ENCODE data around the gene GALNT17.

Gene GALNT17

GRCh38 chr7:71286924-71287323 is 155.0 kb downstream of the GALNT17 start:
- DNase-seq: no peak

- DNase-seq: no peak
Observed at GRCh38 chr7:71290452-71290851, 158.5 kb downstream of the GALNT17 start.

GRCh38 chr7:71298378-71298777 is 166.4 kb downstream of the GALNT17 start:
- no peak for DNase-seq

GRCh38 chr7:71300086-71300485 is 168.1 kb downstream of the GALNT17 start:
- no peak for DNase-seq

- DNase-seq: no peak
Observed at GRCh38 chr7:71300603-71301002, 168.7 kb downstream of the GALNT17 start.

- no peak for DNase-seq
Observed at GRCh38 chr7:71301167-71301566, 169.2 kb downstream of the GALNT17 start.

GRCh38 chr7:71303566-71303965 is 171.6 kb downstream of the GALNT17 start:
- DNase-seq: peak; percentile 96

- peak; percentile 83 for DNase-seq
Observed at GRCh38 chr7:71308096-71308495, 176.2 kb downstream of the GALNT17 start.

GRCh38 chr7:71311576-71311975 is 179.6 kb downstream of the GALNT17 start:
- no peak for DNase-seq

- no peak for DNase-seq
Observed at GRCh38 chr7:71312755-71313490, 181.0 kb downstream of the GALNT17 start.

- DNase-seq: no peak
Observed at GRCh38 chr7:71313553-71313952, 181.6 kb downstream of the GALNT17 start.

GRCh38 chr7:71320916-71321315 is 189.0 kb downstream of the GALNT17 start:
- DNase-seq: no peak

- DNase-seq: peak; percentile 11
Observed at GRCh38 chr7:71322201-71322600, 190.3 kb downstream of the GALNT17 start.

- DNase-seq: no peak
Observed at GRCh38 chr7:71323726-71324125, 191.8 kb downstream of the GALNT17 start.

- no peak for DNase-seq
Observed at GRCh38 chr7:71325151-71325550, 193.2 kb downstream of the GALNT17 start.

GRCh38 chr7:71326595-71326994 is 194.7 kb downstream of the GALNT17 start:
- no peak for DNase-seq

GRCh38 chr7:71327946-71328345 is 196.0 kb downstream of the GALNT17 start:
- no peak for DNase-seq

- no peak for DNase-seq
Observed at GRCh38 chr7:71329030-71329660, 197.2 kb downstream of the GALNT17 start.

- DNase-seq: no peak
Observed at GRCh38 chr7:71332207-71332606, 200.3 kb downstream of the GALNT17 start.

- DNase-seq: no peak
Observed at GRCh38 chr7:71334541-71334940, 202.6 kb downstream of the GALNT17 start.

GRCh38 chr7:71338866-71339265 is 206.9 kb downstream of the GALNT17 start:
- DNase-seq: no peak

- DNase-seq: no peak
Observed at GRCh38 chr7:71339924-71340323, 208.0 kb downstream of the GALNT17 start.

GRCh38 chr7:71342202-71342601 is 210.3 kb downstream of the GALNT17 start:
- no peak for DNase-seq

- DNase-seq: no peak
Observed at GRCh38 chr7:71343039-71343438, 211.1 kb downstream of the GALNT17 start.

- DNase-seq: no peak
Observed at GRCh38 chr7:71343892-71344291, 211.9 kb downstream of the GALNT17 start.

Measured in fibroblast of upper back skin (primary cell).